ENCODE results near the gene FSTL4. TPM values are rescaled to one million over a fixed set of nuclear protein-coding genes. Genes with fewer than 3 reads are reported as not detected.
"Not testable (repeated sequence)": the region's sequence is repeated elsewhere in the genome, so short reads cannot be mapped to it uniquely, and the experiment has no call there.

Gene FSTL4
- total and polyA plus RNA-seq, 2 experiments from 2014 or later, result 1.4 to 2.8 TPM

GRCh38 chr5:133394477-133394817 is 217.9 kb downstream of the FSTL4 start:
- not testable (repeated sequence) for H3K4me1 ChIP-seq (ENCODE audit: insufficient read depth); H2AFZ ChIP-seq; H3K9me2 ChIP-seq (ENCODE audit: insufficient read depth); DNase-seq (ENCODE audit: low spot score); ATAC-seq; H4K20me1 ChIP-seq (replicated peaks; ENCODE audit: insufficient read depth); H3K27ac ChIP-seq (ENCODE audit: low read depth); H3K4me3 Mint-ChIP-seq; H3K27me3 ChIP-seq (ENCODE audit: insufficient read depth); H3K27me3 Mint-ChIP-seq (ENCODE audit: insufficient read depth, low read depth, poor library complexity); H3K4me2 ChIP-seq; H3K79me2 ChIP-seq (replicated peaks; ENCODE audit: insufficient read depth); H3K36me3 Mint-ChIP-seq (ENCODE audit: low read depth); H3K36me3 ChIP-seq (ENCODE audit: insufficient read depth); H3K27ac Mint-ChIP-seq; H3F3A ChIP-seq (replicated peaks; ENCODE audit: low read depth); H3K4me3 ChIP-seq
- peaks cover 19% of the 10 kb centered on the region for H3K9me3 Mint-ChIP-seq
- peaks cover 14% of the 10 kb centered on the region for H3K4me1 Mint-ChIP-seq

DNA sequence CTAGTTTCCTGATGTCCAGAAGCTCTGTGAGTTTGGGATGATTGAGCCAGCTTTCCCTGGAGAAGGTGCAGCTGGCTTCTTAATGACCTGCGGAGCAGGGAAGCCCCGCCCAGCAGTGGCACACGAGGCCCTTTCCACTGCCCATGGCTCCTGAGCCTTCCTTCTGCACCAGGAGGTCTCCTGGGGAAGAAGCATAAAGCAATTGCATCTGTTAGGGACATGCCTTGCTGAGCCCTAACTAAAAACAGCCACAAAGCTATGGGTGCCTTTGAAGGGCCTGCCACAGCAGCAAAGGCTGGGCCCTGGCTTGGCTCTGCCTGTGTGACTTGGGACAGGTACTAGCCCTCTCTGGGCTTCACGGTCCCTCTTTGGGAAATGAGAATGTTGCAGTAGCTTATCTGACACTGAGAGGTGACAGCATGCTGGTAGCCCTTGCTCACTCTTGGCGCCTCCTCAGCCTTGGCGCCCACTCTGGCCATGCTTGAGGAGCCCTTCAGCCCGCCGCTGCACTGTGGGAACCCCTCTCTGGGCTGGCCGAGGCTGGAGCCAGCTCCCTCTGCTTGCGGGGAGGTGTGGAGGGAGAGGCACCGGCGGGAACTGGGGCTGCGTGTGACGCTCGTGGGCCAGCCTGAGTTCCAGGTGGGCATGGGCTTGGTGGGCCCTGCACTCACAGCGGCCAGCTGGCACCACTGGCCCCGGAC is 218.4 kb downstream of the FSTL4 start:
- H3K27me3 ChIP-seq (ENCODE audit: insufficient read depth), result no peaks in the 10 kb centered on the region
- no peak for DNase-seq (ENCODE audit: low spot score)
- H3K4me2 ChIP-seq, result no peak overlapping the region
- no peak for ATAC-seq
- no peak overlapping the region for H3K4me3 Mint-ChIP-seq
- no peaks in the 10 kb centered on the region for H3K79me2 ChIP-seq (replicated peaks; ENCODE audit: insufficient read depth)
- H3F3A ChIP-seq (replicated peaks; ENCODE audit: low read depth), result no peaks in the 10 kb centered on the region
- peaks cover 6% of the 10 kb centered on the region; the same call in 1 of the 3 replicates for H3K36me3 Mint-ChIP-seq (ENCODE audit: low read depth)
- H3K27me3 Mint-ChIP-seq (ENCODE audit: insufficient read depth, low read depth, poor library complexity), result peaks cover 5% of the 10 kb centered on the region
- no peak overlapping the region for H3K27ac ChIP-seq (ENCODE audit: low read depth)
- peaks cover 14% of the 10 kb centered on the region for H3K4me1 Mint-ChIP-seq
- H3K4me1 ChIP-seq (ENCODE audit: insufficient read depth), result 0 out of 2 replicates have a peak, but pooled peaks cover 6% of the 10 kb centered on the region
- no peak overlapping the region for H3K27ac Mint-ChIP-seq
- 0 out of 2 replicates have a peak, but pooled peaks cover 4% of the 10 kb centered on the region for H3K9me2 ChIP-seq (ENCODE audit: insufficient read depth)
- H4K20me1 ChIP-seq (replicated peaks; ENCODE audit: insufficient read depth), result no peaks in the 10 kb centered on the region
- H3K9me3 Mint-ChIP-seq, result peaks cover 19% of the 10 kb centered on the region
- no peak overlapping the region for H2AFZ ChIP-seq
- no peak overlapping the region for H3K4me3 ChIP-seq
- H3K36me3 ChIP-seq (ENCODE audit: insufficient read depth), result no peaks in the 10 kb centered on the region
- TF ChIP-seq, protein P1, sequence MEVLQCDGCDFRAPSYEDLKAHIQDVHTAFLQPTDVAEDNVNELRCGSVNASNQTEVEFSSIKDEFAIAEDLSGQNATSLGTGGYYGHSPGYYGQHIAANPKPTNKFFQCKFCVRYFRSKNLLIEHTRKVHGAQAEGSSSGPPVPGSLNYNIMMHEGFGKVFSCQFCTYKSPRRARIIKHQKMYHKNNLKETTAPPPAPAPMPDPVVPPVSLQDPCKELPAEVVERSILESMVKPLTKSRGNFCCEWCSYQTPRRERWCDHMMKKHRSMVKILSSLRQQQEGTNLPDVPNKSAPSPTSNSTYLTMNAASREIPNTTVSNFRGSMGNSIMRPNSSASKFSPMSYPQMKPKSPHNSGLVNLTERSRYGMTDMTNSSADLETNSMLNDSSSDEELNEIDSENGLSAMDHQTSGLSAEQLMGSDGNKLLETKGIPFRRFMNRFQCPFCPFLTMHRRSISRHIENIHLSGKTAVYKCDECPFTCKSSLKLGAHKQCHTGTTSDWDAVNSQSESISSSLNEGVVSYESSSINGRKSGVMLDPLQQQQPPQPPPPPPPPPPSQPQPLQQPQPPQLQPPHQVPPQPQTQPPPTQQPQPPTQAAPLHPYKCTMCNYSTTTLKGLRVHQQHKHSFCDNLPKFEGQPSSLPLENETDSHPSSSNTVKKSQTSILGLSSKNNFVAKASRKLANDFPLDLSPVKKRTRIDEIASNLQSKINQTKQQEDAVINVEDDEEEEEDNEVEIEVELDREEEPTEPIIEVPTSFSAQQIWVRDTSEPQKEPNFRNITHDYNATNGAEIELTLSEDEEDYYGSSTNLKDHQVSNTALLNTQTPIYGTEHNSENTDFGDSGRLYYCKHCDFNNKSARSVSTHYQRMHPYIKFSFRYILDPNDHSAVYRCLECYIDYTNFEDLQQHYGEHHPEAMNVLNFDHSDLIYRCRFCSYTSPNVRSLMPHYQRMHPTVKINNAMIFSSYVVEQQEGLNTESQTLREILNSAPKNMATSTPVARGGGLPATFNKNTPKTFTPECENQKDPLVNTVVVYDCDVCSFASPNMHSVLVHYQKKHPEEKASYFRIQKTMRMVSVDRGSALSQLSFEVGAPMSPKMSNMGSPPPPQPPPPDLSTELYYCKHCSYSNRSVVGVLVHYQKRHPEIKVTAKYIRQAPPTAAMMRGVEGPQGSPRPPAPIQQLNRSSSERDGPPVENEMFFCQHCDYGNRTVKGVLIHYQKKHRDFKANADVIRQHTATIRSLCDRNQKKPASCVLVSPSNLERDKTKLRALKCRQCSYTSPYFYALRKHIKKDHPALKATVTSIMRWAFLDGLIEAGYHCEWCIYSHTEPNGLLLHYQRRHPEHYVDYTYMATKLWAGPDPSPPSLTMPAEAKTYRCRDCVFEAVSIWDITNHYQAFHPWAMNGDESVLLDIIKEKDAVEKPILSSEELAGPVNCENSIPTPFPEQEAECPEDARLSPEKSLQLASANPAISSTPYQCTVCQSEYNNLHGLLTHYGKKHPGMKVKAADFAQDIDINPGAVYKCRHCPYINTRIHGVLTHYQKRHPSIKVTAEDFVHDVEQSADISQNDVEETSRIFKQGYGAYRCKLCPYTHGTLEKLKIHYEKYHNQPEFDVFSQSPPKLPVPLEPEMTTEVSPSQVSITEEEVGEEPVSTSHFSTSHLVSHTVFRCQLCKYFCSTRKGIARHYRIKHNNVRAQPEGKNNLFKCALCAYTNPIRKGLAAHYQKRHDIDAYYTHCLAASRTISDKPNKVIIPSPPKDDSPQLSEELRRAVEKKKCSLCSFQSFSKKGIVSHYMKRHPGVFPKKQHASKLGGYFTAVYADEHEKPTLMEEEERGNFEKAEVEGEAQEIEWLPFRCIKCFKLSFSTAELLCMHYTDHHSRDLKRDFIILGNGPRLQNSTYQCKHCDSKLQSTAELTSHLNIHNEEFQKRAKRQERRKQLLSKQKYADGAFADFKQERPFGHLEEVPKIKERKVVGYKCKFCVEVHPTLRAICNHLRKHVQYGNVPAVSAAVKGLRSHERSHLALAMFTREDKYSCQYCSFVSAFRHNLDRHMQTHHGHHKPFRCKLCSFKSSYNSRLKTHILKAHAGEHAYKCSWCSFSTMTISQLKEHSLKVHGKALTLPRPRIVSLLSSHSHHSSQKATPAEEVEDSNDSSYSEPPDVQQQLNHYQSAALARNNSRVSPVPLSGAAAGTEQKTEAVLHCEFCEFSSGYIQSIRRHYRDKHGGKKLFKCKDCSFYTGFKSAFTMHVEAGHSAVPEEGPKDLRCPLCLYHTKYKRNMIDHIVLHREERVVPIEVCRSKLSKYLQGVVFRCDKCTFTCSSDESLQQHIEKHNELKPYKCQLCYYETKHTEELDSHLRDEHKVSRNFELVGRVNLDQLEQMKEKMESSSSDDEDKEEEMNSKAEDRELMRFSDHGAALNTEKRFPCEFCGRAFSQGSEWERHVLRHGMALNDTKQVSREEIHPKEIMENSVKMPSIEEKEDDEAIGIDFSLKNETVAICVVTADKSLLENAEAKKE (CRISPR knock-in tag; IDR thresholded peaks at IDR 0.05), result no peak
- TF ChIP-seq NANOG (IDR thresholded peaks at IDR 0.05; ENCODE audit: borderline replicate concordance), result no peak
- no peak for TF ChIP-seq REST (IDR thresholded peaks at IDR 0.05; ENCODE audit: unreplicated experiment)
- no peak for TF ChIP-seq JUNB (IDR thresholded peaks at IDR 0.05; ENCODE audit: unreplicated experiment)
- TF ChIP-seq STAT1 (IDR thresholded peaks at IDR 0.05; ENCODE audit: unreplicated experiment), result no peak
- TF ChIP-seq EZH2phosphoT487 (IDR thresholded peaks at IDR 0.05; ENCODE audit: unreplicated experiment), result no peak
- TF ChIP-seq CTCF (conservative IDR thresholded peaks at IDR 0.05; ENCODE audit: low read depth in 2 of 2), result no peak
- TF ChIP-seq POLR2AphosphoS5 (IDR thresholded peaks at IDR 0.05; ENCODE audit: low read depth), result no peak
- no peak for TF ChIP-seq ETS1 (IDR thresholded peaks at IDR 0.05)
